D721Med (cell line): ENCODE measurements around the gene PML.

Experiments
- DNase-seq: peaks from one replicate; pipeline ENCODE4 v3.0.0; 2011; ENCODE audit warnings: low spot score; ENCODE audit not compliant: insufficient read length
- FAIRE-seq: peaks from 2 replicates; lab custom pipeline; 2011; peaks lifted over from hg19 to GRCh38; lab: Jason Lieb, UNC
- TF ChIP-seq, protein P1 (sequence below): IDR thresholded peaks from 2 replicates; pipeline ENCODE4 v1.5.1; 2012; ENCODE audit warnings: mild to moderate bottlenecking, control low read depth; ENCODE audit not compliant: insufficient read depth; ENCODE audit errors: missing control alignments

The PML gene

GRCh38 chr15:74037171-74038117 lies 42.9 kb downstream of the PML start:
- FAIRE-seq (no peak), DNase-seq (no peak)
- TF ChIP-seq, protein P1, sequence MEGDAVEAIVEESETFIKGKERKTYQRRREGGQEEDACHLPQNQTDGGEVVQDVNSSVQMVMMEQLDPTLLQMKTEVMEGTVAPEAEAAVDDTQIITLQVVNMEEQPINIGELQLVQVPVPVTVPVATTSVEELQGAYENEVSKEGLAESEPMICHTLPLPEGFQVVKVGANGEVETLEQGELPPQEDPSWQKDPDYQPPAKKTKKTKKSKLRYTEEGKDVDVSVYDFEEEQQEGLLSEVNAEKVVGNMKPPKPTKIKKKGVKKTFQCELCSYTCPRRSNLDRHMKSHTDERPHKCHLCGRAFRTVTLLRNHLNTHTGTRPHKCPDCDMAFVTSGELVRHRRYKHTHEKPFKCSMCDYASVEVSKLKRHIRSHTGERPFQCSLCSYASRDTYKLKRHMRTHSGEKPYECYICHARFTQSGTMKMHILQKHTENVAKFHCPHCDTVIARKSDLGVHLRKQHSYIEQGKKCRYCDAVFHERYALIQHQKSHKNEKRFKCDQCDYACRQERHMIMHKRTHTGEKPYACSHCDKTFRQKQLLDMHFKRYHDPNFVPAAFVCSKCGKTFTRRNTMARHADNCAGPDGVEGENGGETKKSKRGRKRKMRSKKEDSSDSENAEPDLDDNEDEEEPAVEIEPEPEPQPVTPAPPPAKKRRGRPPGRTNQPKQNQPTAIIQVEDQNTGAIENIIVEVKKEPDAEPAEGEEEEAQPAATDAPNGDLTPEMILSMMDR: no peak

GRCh38 chr15:74038707-74039655 lies 44.5 kb downstream of the PML start:
- DNase-seq: peak; percentile 4
- TF ChIP-seq, protein P1: no peak
- FAIRE-seq: no peak

- FAIRE-seq (no peak), DNase-seq (no peak)
- TF ChIP-seq, protein P1: no peak
These were observed 45.1 kb downstream of the PML start for GRCh38 chr15:74039656-74040010.

- FAIRE-seq (no peak), DNase-seq (no peak)
- TF ChIP-seq, protein P1: no peak
These were observed 45.8 kb downstream of the PML start for GRCh38 chr15:74040109-74040850.

- no peak for FAIRE-seq
- no peak for DNase-seq
- TF ChIP-seq, protein P1: no peak
These were observed 46.8 kb downstream of the PML start for GRCh38 chr15:74041311-74041756.

- FAIRE-seq: no peak
- DNase-seq: peak; percentile 6
- TF ChIP-seq, protein P1: no peak
These were observed 47.4 kb downstream of the PML start for GRCh38 chr15:74041777-74042435.
